Suppressor macrophage treated with lipopolysaccharide for 4 hours (primary cell): Measurements from ENCODE around the gene GPS1.

Source experiments
- DNase-seq: peaks from one replicate; pipeline ENCODE4 v3.0.0-alpha.2; 2020

Gene GPS1

DNA sequence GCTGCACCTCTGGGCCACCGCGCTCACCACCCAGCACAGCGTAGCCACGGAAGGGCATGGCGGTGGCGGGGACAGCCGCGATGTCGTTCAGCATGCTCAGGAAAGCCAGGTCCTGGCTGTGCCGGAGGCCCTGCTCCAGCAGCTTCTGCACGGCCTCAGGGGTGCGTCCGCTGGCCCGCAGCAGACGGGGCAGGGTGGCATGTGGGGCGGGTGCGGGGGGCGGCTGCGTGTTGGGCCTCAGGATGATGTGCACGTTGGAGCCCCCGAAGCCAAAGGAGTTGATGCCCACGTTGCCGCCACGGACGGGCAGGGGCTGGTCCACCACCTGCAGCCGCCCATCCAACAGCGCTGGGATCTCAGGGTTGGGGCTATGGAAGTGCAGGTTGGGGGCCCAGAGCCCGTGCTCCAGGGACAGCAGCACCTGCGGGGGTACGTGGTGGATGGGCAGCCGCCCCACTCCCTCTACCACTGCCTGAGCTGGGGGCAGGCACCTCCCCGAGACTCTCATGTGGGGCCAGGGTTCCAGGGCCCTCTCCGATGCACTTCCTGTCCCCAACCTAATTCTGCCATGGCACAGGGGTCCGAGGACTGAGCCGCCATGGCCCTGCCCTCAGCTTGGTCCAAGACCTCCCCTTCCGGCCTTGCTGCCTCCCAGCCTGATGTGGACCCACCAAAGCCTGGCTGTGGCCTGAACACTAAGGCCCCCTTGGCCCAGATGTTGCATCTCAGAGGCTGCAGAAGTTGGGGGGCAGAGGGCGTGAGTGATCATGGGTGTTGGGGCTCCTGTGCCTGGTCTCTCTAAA lies 39.8 kb downstream of the GPS1 start:
- no peak for DNase-seq

- DNase-seq: no peak
Measured at GRCh38 chr17:82092094-82092586, 40.4 kb downstream of the GPS1 start.

GRCh38 chr17:82092628-82092994 lies 40.9 kb downstream of the GPS1 start:
- DNase-seq: no peak

DNA sequence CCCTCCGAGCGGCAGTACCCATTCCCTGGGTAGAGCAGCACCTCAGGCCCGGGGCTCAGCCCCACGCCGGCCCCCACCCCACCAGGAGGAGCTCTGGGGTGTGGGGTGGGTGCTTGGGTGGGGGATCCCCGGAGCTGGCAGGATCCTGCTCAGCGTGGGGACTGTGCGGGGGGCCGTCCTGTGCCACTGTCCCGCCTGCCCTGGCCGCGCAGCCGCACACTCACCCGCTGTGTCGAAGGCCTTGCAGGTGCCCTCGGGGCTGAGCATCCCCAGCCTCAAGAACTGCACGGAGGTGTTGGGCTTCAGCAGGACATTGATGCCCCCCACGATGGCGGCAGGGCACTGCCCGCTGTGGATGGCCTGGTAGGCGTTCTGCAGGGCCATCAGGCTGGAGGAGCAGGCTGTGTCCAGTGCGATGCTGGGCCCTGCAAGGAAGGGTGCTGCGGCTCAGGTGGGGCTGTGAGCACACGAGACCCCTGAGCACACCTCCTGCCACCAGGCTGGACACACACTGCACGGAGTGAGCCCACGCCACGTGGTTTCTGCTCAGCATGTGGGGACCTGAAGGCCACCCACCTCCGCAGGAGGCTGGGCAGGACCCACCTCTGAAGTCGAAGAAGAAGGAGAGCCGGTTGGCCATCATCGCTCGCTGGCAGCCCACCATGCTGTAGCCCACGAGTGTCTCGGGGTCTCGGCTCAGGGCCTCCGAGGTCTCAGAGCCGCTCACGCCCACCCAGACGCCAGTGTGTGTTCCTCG lies 41.5 kb downstream of the GPS1 start:
- DNase-seq: no peak

DNA sequence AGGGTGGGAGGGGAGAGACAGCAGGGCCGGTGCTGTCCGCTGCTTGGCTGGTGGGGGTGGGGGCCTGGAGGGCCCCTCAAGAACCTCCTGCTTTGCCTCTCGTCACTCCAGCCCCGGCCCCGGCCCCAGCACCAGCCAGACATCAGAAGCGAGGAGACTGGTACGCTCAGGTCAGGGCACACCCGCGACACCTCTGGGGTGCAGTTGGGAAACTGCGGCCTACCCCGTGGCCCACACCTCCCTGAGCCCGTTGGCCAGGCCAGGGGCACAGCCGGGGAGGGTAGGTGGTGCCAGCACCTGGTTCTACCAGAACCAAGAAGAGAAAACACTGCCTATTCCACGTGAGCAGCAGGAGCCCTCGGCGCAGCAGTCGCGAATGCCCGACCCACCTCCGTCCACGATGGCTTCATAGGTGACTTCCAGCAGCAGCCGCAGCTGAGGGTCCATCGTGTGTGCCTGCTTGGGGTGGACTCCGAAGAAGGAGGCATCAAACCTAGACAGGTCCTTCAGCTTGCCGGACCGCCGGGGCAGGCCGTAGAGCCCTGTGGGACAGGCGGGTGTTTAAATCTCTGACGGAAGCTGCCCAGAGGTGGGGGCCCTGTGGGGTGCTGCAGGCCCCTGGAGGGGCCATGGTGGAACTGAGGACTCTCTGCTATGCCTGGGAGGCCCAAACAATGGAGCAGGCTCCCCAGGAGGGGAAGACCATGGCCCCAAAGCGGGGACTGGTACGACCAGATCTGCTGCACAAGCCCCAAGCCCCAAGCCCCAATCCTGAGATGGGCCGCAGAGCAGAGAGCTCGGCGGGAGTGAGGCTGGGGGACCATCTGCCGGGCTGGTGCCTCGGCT lies 43.5 kb downstream of the GPS1 start:
- no peak for DNase-seq

- DNase-seq: no peak
Measured at GRCh38 chr17:82095777-82096708, 44.3 kb downstream of the GPS1 start.

- no peak for DNase-seq
Measured at GRCh38 chr17:82096709-82097183, 45.0 kb downstream of the GPS1 start.

GRCh38 chr17:82097184-82097918 lies 45.7 kb downstream of the GPS1 start:
- DNase-seq: peak; percentile 60

- no peak for DNase-seq
Measured at GRCh38 chr17:82097919-82098168, 46.1 kb downstream of the GPS1 start.

DNA sequence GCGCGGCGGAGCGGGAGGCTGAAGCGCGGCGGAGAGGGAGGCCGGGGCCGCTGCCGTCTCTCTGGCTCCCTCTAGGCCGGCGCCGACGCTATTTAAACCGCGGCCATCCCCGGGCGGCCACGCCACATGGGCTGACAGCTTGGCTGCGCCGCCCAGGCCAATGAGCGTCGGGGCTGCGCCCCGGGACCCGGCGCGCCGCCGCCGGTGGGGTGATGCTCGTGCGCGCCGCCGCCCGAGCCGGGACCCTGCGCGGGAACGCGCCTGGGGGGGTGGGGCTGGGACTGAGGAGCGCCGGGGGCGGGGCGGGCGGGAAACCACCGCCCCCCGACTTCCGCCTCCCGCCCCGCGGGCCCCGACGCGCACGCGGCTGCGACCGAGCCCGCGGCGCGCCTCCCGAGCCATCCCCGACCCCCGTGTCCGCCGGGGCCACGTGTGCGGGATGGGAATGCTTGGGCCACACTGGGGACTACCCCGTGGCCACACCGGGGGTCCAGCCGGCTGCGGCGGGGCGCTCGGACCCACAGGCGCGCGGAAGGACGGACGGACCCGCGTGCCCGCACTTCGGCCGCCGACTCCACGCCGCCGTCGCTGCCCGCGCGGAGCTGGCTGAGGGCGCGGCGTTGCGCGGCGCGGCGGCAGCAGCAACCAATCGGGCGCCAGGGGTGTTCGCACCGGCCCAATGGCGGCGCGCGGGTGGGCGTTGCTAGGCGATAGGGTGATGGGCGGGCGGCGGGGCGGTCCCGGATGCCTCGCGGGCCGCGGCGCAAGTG lies 46.7 kb downstream of the GPS1 start, which contains the start of gene FASN:
Gene FASN (minus strand): TSS at position 68 of the 770 bp plus-strand sequence. CDS start 1,791 bp downstream, outside the sequence.
- DNase-seq: peak; percentile 98

DNA sequence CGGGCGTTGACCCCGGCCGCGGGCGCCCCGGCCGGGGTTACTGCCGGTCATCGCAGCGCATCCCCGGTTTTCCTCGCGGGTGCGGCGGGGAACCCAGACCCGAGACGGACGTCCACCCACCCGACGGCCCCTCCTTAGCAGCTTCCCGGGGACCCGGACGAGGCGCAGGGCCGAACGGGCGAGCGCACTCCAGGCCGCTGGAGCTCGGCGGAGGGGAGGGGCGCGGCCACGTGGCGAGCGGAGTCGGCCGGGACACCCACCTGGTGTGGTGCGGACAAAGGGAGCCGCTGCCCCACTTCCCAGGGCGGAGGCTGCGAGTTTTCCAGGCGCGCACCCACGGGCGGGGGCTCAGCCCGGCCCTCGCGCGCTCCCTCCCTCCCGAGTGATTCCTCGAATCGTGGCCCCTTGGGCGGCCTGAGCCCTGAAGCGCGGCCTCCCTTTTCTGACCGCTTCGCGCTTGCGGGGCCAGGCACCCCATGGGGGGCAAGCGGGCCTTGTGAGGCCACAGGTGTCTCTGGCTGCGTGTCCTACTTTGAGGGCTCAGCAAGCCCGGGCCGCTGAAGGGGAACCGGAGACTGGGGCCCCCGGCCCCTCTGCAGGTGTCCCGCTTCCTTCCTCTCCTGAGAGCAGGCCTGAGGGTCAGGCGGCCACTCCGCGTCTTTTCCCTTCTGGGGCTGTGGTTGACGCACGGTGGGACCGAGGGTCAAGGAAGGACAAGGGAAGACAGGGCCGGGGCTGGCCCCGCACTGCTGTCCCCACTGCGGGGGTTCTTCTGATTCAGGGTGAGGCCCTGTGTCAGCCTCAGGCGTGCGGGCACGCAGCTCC lies 47.5 kb downstream of the GPS1 start:
- DNase-seq: peak; percentile 6

GRCh38 chr17:82100502-82101298 lies 49.0 kb downstream of the GPS1 start:
- DNase-seq: no peak

GRCh38 chr17:82101301-82101715 lies 49.6 kb downstream of the GPS1 start:
- DNase-seq: no peak

GRCh38 chr17:82101767-82102679 lies 50.3 kb downstream of the GPS1 start:
- DNase-seq: no peak

- DNase-seq: no peak
Measured at GRCh38 chr17:82103553-82104451, 52.1 kb downstream of the GPS1 start.

DNA sequence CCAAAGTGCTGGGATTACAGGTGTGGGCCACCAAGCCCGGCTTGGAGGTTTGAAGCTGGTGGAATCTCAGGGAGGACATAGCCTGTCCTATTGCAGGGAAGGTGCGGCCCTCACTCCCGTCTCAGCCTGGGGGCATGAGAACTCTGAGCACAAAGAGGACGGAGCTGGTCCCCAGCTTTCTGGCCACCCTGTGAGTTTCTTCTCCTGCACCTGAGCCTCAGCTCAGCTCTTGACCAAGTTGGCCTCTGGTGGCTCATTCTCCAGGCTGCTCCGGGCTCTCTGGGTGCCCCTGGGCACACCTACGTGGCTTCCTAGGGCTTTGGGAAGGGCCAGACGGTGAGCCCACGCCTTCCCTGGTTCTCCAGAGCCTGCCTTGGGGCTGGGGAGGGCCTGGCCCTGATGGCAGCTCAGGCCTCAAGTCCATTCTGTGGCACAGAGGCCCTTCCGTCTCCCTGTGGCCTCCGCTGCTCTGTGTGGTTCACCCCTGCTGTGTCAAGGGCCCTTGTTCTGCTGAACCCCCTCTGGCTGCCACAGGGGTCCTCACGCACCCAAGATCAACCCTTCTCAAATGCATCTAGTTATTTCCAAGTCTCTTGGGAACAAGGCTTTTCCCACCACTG lies 53.2 kb downstream of the GPS1 start:
- DNase-seq: no peak
